Left forelimb (tissue), 1 donor: ENCODE measurements around the gene REG3A.

Source experiments
- DNase-seq: peaks from one replicate; pipeline ENCODE4 v3.0.0-alpha.2; 2018; ENCODE audit warnings: low spot score

REG3A gene

GRCh38 chr2:79120194-79120713 lies 39.3 kb downstream of the REG3A start, which contains the start of gene REG1A:
TSS of gene REG1A (plus strand) at chr2:79120488. CDS start at chr2:79120862, 374 bp downstream.
- no peak for DNase-seq

DNA sequence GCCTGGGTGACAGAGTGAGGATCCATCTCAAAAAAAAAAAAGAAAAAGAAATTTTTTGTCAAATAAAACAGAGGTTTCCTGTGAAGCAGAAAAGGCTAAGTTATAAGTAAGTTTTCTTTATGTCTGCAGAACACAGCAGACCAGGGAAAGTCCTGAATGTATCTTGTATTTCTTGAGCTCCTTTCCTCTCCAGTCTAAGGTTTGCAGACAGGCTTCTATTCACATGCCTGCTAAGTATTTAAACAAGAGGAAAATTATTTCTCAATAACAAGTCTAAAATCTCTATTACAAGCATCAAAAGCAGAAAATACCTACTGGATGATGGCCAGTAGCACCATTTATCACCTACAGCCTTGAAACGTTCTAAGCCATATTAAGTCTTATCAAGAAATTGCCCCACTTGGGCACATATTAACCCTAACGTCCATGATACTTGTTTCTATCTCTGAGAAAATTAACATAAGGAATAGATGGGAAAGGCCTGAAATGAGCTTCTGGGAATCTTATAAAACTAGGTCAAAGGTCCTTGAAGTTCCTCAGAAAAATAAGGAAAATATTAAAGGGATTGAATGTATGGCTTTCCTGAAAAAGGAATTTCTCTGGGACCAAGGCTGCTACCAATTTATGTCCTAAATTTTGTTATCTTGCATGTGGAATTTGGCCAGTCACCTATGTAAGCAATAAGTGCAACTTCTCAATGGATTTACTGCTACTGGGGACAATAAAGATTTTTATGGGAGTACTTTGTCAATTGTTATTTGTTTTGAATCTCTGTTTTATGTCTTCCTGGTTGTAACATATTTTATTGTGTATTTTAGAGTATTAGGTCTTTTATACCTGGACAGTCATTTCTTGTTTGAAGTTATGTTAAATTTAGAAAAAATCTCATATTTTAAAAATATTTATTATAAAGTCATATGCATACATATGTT lies 42.3 kb downstream of the REG3A start:
- DNase-seq: no peak

GRCh38 chr2:79114797-79115494 lies 44.6 kb downstream of the REG3A start:
- DNase-seq: no peak

GRCh38 chr2:79112269-79112668 lies 47.3 kb downstream of the REG3A start:
- DNase-seq: no peak
